ENCODE results near the gene LSM3.

Gene LSM3

GRCh38 chr3:14238930-14239329 lies 60.3 kb downstream of the LSM3 start:
- no peak for DNase-seq (ENCODE audit: low read depth in 2 of 2, low spot score in 1 of 2)

DNA sequence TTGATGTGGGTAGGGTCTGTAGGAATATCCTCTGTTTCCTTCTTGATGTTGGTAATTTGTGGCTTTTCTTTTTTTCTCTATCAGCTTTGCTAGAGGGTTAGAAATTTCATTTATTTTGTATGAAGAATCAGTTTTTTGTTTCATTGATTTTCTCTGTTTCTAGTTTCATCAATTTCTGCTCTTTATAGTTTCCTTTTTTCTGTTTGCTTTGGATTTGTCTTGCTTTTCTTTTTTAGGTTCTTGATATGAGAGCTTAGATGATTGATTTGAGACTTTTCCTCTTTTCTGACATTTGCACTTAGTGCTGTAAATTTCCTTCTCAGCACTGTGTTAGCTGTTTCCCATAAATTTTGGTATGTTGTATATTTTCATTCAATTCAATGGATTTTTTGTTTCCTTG lies 61.3 kb downstream of the LSM3 start:
- no peak for DNase-seq (ENCODE audit: low read depth in 2 of 2, low spot score in 1 of 2)

- no peak for DNase-seq (ENCODE audit: low read depth in 2 of 2, low spot score in 1 of 2)
Measured at GRCh38 chr3:14240366-14240765, 61.7 kb downstream of the LSM3 start.

GRCh38 chr3:14241716-14242115 lies 63.1 kb downstream of the LSM3 start:
- DNase-seq (ENCODE audit: low read depth in 2 of 2, low spot score in 1 of 2) = no peak

- no peak for DNase-seq (ENCODE audit: low read depth in 2 of 2, low spot score in 1 of 2)
Measured at GRCh38 chr3:14242490-14243311, 64.1 kb downstream of the LSM3 start.

GRCh38 chr3:14243782-14244181 lies 65.2 kb downstream of the LSM3 start:
- DNase-seq (ENCODE audit: low read depth in 2 of 2, low spot score in 1 of 2) = no peak

- no peak for DNase-seq (ENCODE audit: low read depth in 2 of 2, low spot score in 1 of 2)
Measured at GRCh38 chr3:14244521-14245247, 66.1 kb downstream of the LSM3 start.

DNA sequence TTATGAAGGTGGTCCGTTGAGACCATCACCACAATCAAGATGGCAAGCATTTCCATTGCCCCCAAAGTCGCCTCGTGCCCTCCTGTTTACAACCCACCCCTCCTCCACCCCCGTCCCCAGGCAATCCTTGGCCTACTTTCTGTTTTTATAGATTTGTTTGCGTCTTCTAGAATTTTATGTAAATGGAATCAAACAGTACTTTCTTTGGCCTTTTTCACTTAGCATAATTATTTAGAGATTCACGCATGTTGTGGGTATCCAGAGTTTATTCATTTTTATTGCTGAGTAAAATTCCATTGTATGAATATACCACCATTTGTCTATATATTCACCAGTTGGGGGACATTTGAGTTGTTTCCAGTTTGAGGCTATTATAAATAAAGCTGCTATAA lies 66.6 kb downstream of the LSM3 start:
- no peak for DNase-seq (ENCODE audit: low read depth in 2 of 2, low spot score in 1 of 2)

GRCh38 chr3:14245822-14246221 lies 67.2 kb downstream of the LSM3 start:
- no peak for DNase-seq (ENCODE audit: low read depth in 2 of 2, low spot score in 1 of 2)

- no peak for DNase-seq (ENCODE audit: low read depth in 2 of 2, low spot score in 1 of 2)
Measured at GRCh38 chr3:14246414-14246813, 67.8 kb downstream of the LSM3 start.

DNA sequence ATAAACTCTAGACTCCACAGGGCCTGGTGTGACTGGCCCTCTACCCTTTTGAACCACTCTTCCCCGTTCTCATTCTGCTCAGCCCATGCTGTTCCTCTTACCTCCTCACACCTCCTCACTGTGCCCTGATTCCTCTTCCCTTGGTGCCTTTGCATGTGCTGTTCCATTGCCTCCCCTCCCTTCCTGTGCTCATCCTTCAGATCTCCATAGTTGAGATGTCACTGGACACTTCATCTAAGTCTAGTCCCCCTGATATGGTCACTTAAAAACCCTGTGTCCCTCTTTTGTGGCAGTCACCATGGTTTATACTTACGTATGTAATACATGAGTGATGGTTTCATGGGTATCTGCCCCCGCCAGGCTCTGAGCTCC lies 69.8 kb downstream of the LSM3 start:
- no peak for DNase-seq (ENCODE audit: low read depth in 2 of 2, low spot score in 1 of 2)

- no peak for DNase-seq (ENCODE audit: low read depth in 2 of 2, low spot score in 1 of 2)
Measured at GRCh38 chr3:14248849-14249523, 70.4 kb downstream of the LSM3 start.
